ENCODE data around the gene ASPSCR1.

DNA sequence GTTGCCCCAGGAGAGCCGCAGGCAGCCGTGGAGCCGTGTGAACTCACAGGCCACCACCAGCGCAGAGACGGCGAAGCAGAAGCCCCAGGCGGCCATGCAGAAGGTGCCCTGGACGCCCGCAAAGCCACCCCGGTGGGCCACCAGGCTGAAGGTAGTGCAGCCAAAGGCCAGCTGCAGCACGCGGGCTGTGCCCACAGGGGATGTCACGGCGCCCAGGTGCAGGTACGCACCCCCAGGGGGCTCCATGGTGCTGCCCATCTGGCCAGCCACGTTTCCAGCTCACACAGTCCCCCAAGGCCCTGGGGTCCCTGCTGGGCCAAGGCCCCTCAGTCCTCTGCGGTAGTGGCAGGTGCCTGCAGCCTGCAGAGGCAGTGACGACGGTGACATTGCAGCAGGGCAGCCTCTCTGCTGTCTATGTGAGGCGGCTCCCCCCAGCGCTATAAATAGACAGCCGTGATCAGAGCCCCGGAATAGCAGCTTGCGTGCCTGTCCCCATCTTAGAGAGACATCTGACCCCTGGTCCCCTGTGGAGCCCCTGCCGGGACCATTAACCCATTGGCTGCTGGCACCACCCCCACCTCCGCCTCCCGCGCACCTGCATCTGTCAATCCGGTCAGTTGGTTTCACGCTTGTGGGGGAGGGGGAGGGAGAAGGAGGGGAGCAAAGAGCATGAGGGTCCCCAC is 35.8 kb upstream of the ASPSCR1 start:
- TF ChIP-seq FOXC1 (CRISPR knock-in tag; IDR thresholded peaks at IDR 0.05; ENCODE audit: borderline replicate concordance) (no peak), NONO (IDR thresholded peaks at IDR 0.05) (no peak), NONO (CRISPR knock-in tag; conservative IDR thresholded peaks at IDR 0.05) (no peak), CTCF (CRISPR knock-in tag; IDR thresholded peaks at IDR 0.05) (peak; percentile 26; the same call in 1 of the 2 replicates), KMT2A (CRISPR knock-in tag; IDR thresholded peaks at IDR 0.05) (no peak), PHF5A (CRISPR knock-in tag; IDR thresholded peaks at IDR 0.05; ENCODE audit: low read depth, unreplicated experiment) (no peak)
- TF ChIP-seq, protein P1, sequence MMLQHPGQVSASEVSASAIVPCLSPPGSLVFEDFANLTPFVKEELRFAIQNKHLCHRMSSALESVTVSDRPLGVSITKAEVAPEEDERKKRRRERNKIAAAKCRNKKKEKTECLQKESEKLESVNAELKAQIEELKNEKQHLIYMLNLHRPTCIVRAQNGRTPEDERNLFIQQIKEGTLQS (CRISPR knock-in tag; IDR thresholded peaks at IDR 0.05) = no peak
